Stimulated activated CD4-positive, alpha-beta T cell treated with anti-CD3 and anti-CD28 coated beads, Interleukin-2, amount 100 ng/mL, for 4 hours (primary cell): ENCODE measurements around the gene GPR162.
A peak's percentile ranks its signal among the peaks of the same experiment; 100 is the strongest.

ENCODE experiments used
- DNase-seq: peaks from one replicate; pipeline ENCODE4 v3.0.0-alpha.2; 2020; ENCODE audit warnings: low read depth

Gene GPR162

GRCh38 chr12:6788972-6789924 is 32.4 kb upstream of the GPR162 start, which contains the start of gene CD4:
CD4 (plus strand) TSS chr12:6789528; CDS start chr12:6800139, 10,611 bp downstream.
- DNase-seq: peak; percentile 48

GRCh38 chr12:6790496-6791150 is 31.0 kb upstream of the GPR162 start:
- DNase-seq: no peak

GRCh38 chr12:6791931-6792520 is 29.6 kb upstream of the GPR162 start:
- DNase-seq: no peak

GRCh38 chr12:6792522-6793201 is 29.0 kb upstream of the GPR162 start:
- no peak for DNase-seq

- no peak for DNase-seq
Measured at GRCh38 chr12:6795088-6795487, 26.5 kb upstream of the GPR162 start.

- DNase-seq: no peak
Measured at GRCh38 chr12:6796576-6796975, 25.0 kb upstream of the GPR162 start.

- DNase-seq: no peak
Measured at GRCh38 chr12:6799147-6799546, 22.5 kb upstream of the GPR162 start.

GRCh38 chr12:6807170-6807569 is 14.5 kb upstream of the GPR162 start:
- DNase-seq: no peak

GRCh38 chr12:6809056-6809455 is 12.6 kb upstream of the GPR162 start:
- DNase-seq: no peak

- no peak for DNase-seq
Measured at GRCh38 chr12:6810758-6811157, 10.9 kb upstream of the GPR162 start.

GRCh38 chr12:6813363-6813762 is 8.3 kb upstream of the GPR162 start:
- DNase-seq: no peak

GRCh38 chr12:6816598-6816997 is 5.0 kb upstream of the GPR162 start:
- DNase-seq: no peak

GRCh38 chr12:6817098-6817497 is 4.5 kb upstream of the GPR162 start:
- DNase-seq: no peak

- no peak for DNase-seq
Measured at GRCh38 chr12:6817662-6818157, 3.9 kb upstream of the GPR162 start.

GRCh38 chr12:6818222-6818621 is 3.4 kb upstream of the GPR162 start:
- DNase-seq: no peak

- no peak for DNase-seq
Measured at GRCh38 chr12:6818645-6819044, 3.0 kb upstream of the GPR162 start.

- no peak for DNase-seq
Measured at GRCh38 chr12:6819106-6820030, 2.3 kb upstream of the GPR162 start.

GRCh38 chr12:6820166-6820565 is 1.5 kb upstream of the GPR162 start:
- no peak for DNase-seq

- no peak for DNase-seq
Measured at GRCh38 chr12:6822426-6823135, 960 bp downstream of the GPR162 start.
